Measurements from ENCODE around the gene MED23. TPM values are rescaled to one million over a fixed set of nuclear protein-coding genes. Genes with fewer than 3 reads are reported as not detected.

The MED23 gene
- total and polyA plus RNA-seq, 10 of the 15 experiments (the other 5 are each of a cell fraction or from before 2014, with no cell fraction given): 7.1 to 42.9 (median 19.6) TPM

DNA sequence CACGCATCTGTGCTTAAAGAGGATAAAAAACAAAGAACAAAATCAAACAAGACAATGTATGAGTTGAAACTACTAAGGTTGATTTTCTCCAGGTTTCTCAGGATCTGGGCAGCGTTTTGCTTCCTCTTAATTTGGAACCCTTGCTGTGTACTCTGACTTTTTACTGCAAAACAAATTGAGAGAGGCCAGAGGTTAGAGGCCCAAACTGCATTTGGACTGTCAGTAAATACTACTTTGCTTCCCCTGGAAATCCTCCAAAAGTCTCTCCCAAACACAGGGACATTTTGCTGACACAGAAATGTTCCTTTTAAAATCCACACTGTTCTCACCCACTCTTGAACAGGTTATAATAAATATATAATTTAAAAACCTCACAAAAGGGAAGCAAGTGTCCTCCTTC is 53.9 kb downstream of the MED23 start (continued):
- TF ChIP-seq SUZ12 (IDR thresholded peaks at IDR 0.05; ENCODE audit: unreplicated experiment): no peak
- TF ChIP-seq CHD4 (IDR thresholded peaks at IDR 0.05): no peak
- TF ChIP-seq BRCA1 (IDR thresholded peaks at IDR 0.05; ENCODE audit: low read depth, low read length): no peak
- TF ChIP-seq, protein P1, sequence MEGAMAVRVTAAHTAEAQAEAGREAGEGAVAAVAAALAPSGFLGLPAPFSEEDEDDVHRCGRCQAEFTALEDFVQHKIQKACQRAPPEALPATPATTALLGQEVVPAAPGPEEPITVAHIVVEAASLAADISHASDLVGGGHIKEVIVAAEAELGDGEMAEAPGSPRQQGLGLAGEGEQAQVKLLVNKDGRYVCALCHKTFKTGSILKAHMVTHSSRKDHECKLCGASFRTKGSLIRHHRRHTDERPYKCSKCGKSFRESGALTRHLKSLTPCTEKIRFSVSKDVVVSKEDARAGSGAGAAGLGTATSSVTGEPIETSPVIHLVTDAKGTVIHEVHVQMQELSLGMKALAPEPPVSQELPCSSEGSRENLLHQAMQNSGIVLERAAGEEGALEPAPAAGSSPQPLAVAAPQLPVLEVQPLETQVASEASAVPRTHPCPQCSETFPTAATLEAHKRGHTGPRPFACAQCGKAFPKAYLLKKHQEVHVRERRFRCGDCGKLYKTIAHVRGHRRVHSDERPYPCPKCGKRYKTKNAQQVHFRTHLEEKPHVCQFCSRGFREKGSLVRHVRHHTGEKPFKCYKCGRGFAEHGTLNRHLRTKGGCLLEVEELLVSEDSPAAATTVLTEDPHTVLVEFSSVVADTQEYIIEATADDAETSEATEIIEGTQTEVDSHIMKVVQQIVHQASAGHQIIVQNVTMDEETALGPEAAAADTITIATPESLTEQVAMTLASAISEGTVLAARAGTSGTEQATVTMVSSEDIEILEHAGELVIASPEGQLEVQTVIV (IDR thresholded peaks at IDR 0.05; ENCODE audit: borderline replicate concordance, partially characterized antibody): no peak
- no peak for TF ChIP-seq RBBP5 (conservative IDR thresholded peaks at IDR 0.05)
- no peak for TF ChIP-seq EP300 (IDR thresholded peaks at IDR 0.05; ENCODE audit: borderline replicate concordance in 1 of 2, control insufficient read depth in 1 of 2, low read depth in 2 of 2, low read length in 2 of 2)
- no peak for TF ChIP-seq EZH2 (IDR thresholded peaks at IDR 0.05; ENCODE audit: borderline replicate concordance, control insufficient read depth, low read depth, low read length)
- no peak for TF ChIP-seq USF1 (IDR thresholded peaks at IDR 0.05; ENCODE audit: borderline replicate concordance, extremely low read length, insufficient read depth, low read depth, low read length)
- TF ChIP-seq HCFC1 (IDR thresholded peaks at IDR 0.05; ENCODE audit: low read length): no peak
- no peak for TF ChIP-seq NFYB (IDR thresholded peaks at IDR 0.05; ENCODE audit: insufficient read depth, low read depth, low read length)
- TF ChIP-seq CUX1 (IDR thresholded peaks at IDR 0.05; ENCODE audit: insufficient replicate concordance, low read depth, low read length): no peak
- no peak for TF ChIP-seq MEF2A (IDR thresholded peaks at IDR 0.05; ENCODE audit: insufficient read depth, low read depth, low read length)

All from GM12878 (cell line).